ENCODE data around the gene SV2B.

Gene SV2B

GRCh38 chr15:91142946-91143345 lies 42.9 kb downstream of the SV2B start:
- no peak for DNase-seq (ENCODE audit: insufficient read length, low spot score)
- FAIRE-seq: no peak
- TF ChIP-seq PAX5 (IDR thresholded peaks at IDR 0.05; ENCODE audit: insufficient read depth, low read length, severe bottlenecking) (no peak), TAF1 (IDR thresholded peaks at IDR 0.05; ENCODE audit: low read depth, low read length) (no peak), SPI1 (IDR thresholded peaks at IDR 0.05; ENCODE audit: low read depth, low read length) (no peak), POU2F2 (IDR thresholded peaks at IDR 0.05; ENCODE audit: low read depth, low read length) (no peak), POLR2A (IDR thresholded peaks at IDR 0.05; ENCODE audit: low read depth, low read length) (no peak), POLR2AphosphoS5 (IDR thresholded peaks at IDR 0.05; ENCODE audit: low read depth, low read length) (no peak)

GRCh38 chr15:91146728-91147127 lies 46.7 kb downstream of the SV2B start:
- FAIRE-seq (no peak), DNase-seq (ENCODE audit: insufficient read length, low spot score) (no peak)
- TF ChIP-seq POU2F2 (IDR thresholded peaks at IDR 0.05; ENCODE audit: low read depth, low read length): no peak
- TF ChIP-seq POLR2AphosphoS5 (IDR thresholded peaks at IDR 0.05; ENCODE audit: low read depth, low read length): no peak
- no peak for TF ChIP-seq SPI1 (IDR thresholded peaks at IDR 0.05; ENCODE audit: low read depth, low read length)
- no peak for TF ChIP-seq PAX5 (IDR thresholded peaks at IDR 0.05; ENCODE audit: insufficient read depth, low read length, severe bottlenecking)
- no peak for TF ChIP-seq POLR2A (IDR thresholded peaks at IDR 0.05; ENCODE audit: low read depth, low read length)

- FAIRE-seq (no peak), DNase-seq (ENCODE audit: insufficient read length, low spot score) (no peak)
- no peak for TF ChIP-seq PAX5 (IDR thresholded peaks at IDR 0.05; ENCODE audit: insufficient read depth, low read length, severe bottlenecking)
- TF ChIP-seq POU2F2 (IDR thresholded peaks at IDR 0.05; ENCODE audit: low read depth, low read length): no peak
- no peak for TF ChIP-seq TAF1 (IDR thresholded peaks at IDR 0.05; ENCODE audit: low read depth, low read length)
- no peak for TF ChIP-seq POLR2A (IDR thresholded peaks at IDR 0.05; ENCODE audit: low read depth, low read length)
- no peak for TF ChIP-seq SPI1 (IDR thresholded peaks at IDR 0.05; ENCODE audit: low read depth, low read length)
- no peak for TF ChIP-seq POLR2AphosphoS5 (IDR thresholded peaks at IDR 0.05; ENCODE audit: low read depth, low read length)
These were observed 48.2 kb downstream of the SV2B start for GRCh38 chr15:91148243-91148642.

- TF ChIP-seq TAF1 (IDR thresholded peaks at IDR 0.05; ENCODE audit: low read depth, low read length): no peak
- no peak for TF ChIP-seq PAX5 (IDR thresholded peaks at IDR 0.05; ENCODE audit: insufficient read depth, low read length, severe bottlenecking)
- TF ChIP-seq SPI1 (IDR thresholded peaks at IDR 0.05; ENCODE audit: low read depth, low read length): no peak
- no peak for TF ChIP-seq POLR2AphosphoS5 (IDR thresholded peaks at IDR 0.05; ENCODE audit: low read depth, low read length)
- TF ChIP-seq POU2F2 (IDR thresholded peaks at IDR 0.05; ENCODE audit: low read depth, low read length): no peak
- TF ChIP-seq POLR2A (IDR thresholded peaks at IDR 0.05; ENCODE audit: low read depth, low read length): no peak
- no peak for FAIRE-seq
- no peak for DNase-seq (ENCODE audit: insufficient read length, low spot score)
These were observed 50.6 kb downstream of the SV2B start for GRCh38 chr15:91150502-91151160.

- FAIRE-seq (no peak), DNase-seq (ENCODE audit: insufficient read length, low spot score) (no peak)
- TF ChIP-seq POU2F2 (IDR thresholded peaks at IDR 0.05; ENCODE audit: low read depth, low read length) (no peak), PAX5 (IDR thresholded peaks at IDR 0.05; ENCODE audit: insufficient read depth, low read length, severe bottlenecking) (no peak), POLR2A (IDR thresholded peaks at IDR 0.05; ENCODE audit: low read depth, low read length) (no peak), SPI1 (IDR thresholded peaks at IDR 0.05; ENCODE audit: low read depth, low read length) (no peak), POLR2AphosphoS5 (IDR thresholded peaks at IDR 0.05; ENCODE audit: low read depth, low read length) (no peak), TAF1 (IDR thresholded peaks at IDR 0.05; ENCODE audit: low read depth, low read length) (no peak)
These were observed 51.9 kb downstream of the SV2B start for GRCh38 chr15:91151781-91152563.

- FAIRE-seq (no peak), DNase-seq (ENCODE audit: insufficient read length, low spot score) (no peak)
- TF ChIP-seq POLR2A (IDR thresholded peaks at IDR 0.05; ENCODE audit: low read depth, low read length): no peak
- no peak for TF ChIP-seq POLR2AphosphoS5 (IDR thresholded peaks at IDR 0.05; ENCODE audit: low read depth, low read length)
- TF ChIP-seq POU2F2 (IDR thresholded peaks at IDR 0.05; ENCODE audit: low read depth, low read length): no peak
- TF ChIP-seq SPI1 (IDR thresholded peaks at IDR 0.05; ENCODE audit: low read depth, low read length): no peak
- no peak for TF ChIP-seq PAX5 (IDR thresholded peaks at IDR 0.05; ENCODE audit: insufficient read depth, low read length, severe bottlenecking)
- TF ChIP-seq TAF1 (IDR thresholded peaks at IDR 0.05; ENCODE audit: low read depth, low read length): no peak
These were observed 53.0 kb downstream of the SV2B start for GRCh38 chr15:91152896-91153581.

- no peak for TF ChIP-seq POLR2A (IDR thresholded peaks at IDR 0.05; ENCODE audit: low read depth, low read length)
- TF ChIP-seq TAF1 (IDR thresholded peaks at IDR 0.05; ENCODE audit: low read depth, low read length): no peak
- TF ChIP-seq SPI1 (IDR thresholded peaks at IDR 0.05; ENCODE audit: low read depth, low read length): no peak
- TF ChIP-seq POU2F2 (IDR thresholded peaks at IDR 0.05; ENCODE audit: low read depth, low read length): no peak
- TF ChIP-seq PAX5 (IDR thresholded peaks at IDR 0.05; ENCODE audit: insufficient read depth, low read length, severe bottlenecking): no peak
- TF ChIP-seq POLR2AphosphoS5 (IDR thresholded peaks at IDR 0.05; ENCODE audit: low read depth, low read length): no peak
- no peak for FAIRE-seq
These were observed 53.9 kb downstream of the SV2B start for GRCh38 chr15:91153954-91154353.

GRCh38 chr15:91156175-91156726 lies 56.2 kb downstream of the SV2B start:
- FAIRE-seq: no peak
- TF ChIP-seq POLR2A (IDR thresholded peaks at IDR 0.05; ENCODE audit: low read depth, low read length) (no peak), TAF1 (IDR thresholded peaks at IDR 0.05; ENCODE audit: low read depth, low read length) (no peak), SPI1 (IDR thresholded peaks at IDR 0.05; ENCODE audit: low read depth, low read length) (no peak), POU2F2 (IDR thresholded peaks at IDR 0.05; ENCODE audit: low read depth, low read length) (no peak), PAX5 (IDR thresholded peaks at IDR 0.05; ENCODE audit: insufficient read depth, low read length, severe bottlenecking) (no peak), POLR2AphosphoS5 (IDR thresholded peaks at IDR 0.05; ENCODE audit: low read depth, low read length) (no peak)
- no peak for DNase-seq (ENCODE audit: insufficient read length, low spot score)

More at GRCh38 chr15:91153954-91154353, 53.9 kb downstream of the SV2B start:
- no peak for DNase-seq (ENCODE audit: insufficient read length, low spot score)
